Measurements from ENCODE around the gene RPL36A.

DNA sequence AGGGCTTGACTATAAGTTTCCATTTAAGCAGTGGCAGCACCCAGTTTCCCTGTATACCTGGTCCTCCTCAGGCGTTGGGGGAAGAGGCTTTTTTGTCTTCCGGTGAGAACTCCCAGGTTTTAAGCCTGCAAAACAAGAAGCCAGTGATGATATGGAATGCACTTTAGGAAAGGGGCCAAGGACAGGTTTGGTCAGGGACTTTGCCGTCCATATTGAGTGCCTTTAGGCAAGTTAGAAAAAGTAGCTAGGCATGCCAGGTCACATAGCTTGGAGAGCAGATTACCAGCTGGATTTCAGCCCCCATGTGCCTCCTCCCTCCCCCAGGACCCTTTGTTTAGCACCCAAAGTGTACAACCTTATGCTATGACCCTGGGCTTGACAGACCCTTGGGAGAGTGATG, 28.7 kb upstream of the RPL36A start:
- TF ChIP-seq EP400 (IDR thresholded peaks at IDR 0.05) (no peak), CHD2 (IDR thresholded peaks at IDR 0.05; ENCODE audit: low read depth, low read length) (no peak), TCF7 (IDR thresholded peaks at IDR 0.05; ENCODE audit: borderline replicate concordance) (no peak), TEAD4 (IDR thresholded peaks at IDR 0.05; ENCODE audit: low read length) (no peak), TEAD4 (CRISPR knock-in tag; IDR thresholded peaks at IDR 0.05; ENCODE audit: borderline replicate concordance) (no peak), MAX (CRISPR knock-in tag; IDR thresholded peaks at IDR 0.05) (no peak)

All from K562 (cell line).